ENCODE data around the gene FCHSD2.
"Not testable (repeated sequence)": the region's sequence is repeated elsewhere in the genome, so short reads cannot be mapped to it uniquely, and the experiment has no call there.

The FCHSD2 gene

DNA sequence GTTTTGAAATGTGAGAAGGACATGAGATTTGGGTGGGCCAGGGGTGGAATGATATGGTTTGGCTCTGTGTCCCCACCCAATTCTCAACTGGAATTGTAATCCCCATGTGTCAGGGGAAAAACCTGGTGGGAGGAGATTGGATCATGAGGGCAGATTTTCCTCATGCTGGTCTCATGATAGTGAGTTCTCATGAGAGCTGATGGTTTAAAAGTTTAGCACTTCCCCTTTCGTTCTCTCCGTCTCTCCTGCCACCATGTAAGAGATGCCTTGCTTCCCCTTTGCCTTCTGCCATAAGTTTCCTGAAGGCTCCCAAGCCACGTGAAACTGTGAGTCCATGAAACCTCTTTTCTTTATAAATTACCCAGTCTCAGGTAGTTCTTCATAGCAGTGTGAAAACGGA lies 113.5 kb downstream of the FCHSD2 start:
- H3K4me1 ChIP-seq (ENCODE audit: control insufficient read depth, low read depth, low read length): no peaks in the 10 kb centered on the region
- no peak overlapping the region for H3K27ac ChIP-seq (ENCODE audit: low read depth, low read length)
- H3K23ac ChIP-seq (ENCODE audit: low read length): no peak overlapping the region
- H3K18ac ChIP-seq (ENCODE audit: low read length): no peak overlapping the region
- no peaks in the 10 kb centered on the region for H3K27me3 ChIP-seq (ENCODE audit: insufficient read depth, low read length, poor library complexity)
- H3K9ac ChIP-seq (ENCODE audit: low read length): no peak overlapping the region
- no peak for DNase-seq
- H2AK5ac ChIP-seq (ENCODE audit: low read length): no peak overlapping the region
- H3K4me3 ChIP-seq (ENCODE audit: low read length): no peak overlapping the region
- H2BK120ac ChIP-seq (ENCODE audit: low read depth, low read length): no peak overlapping the region
- no peaks in the 10 kb centered on the region for H3K36me3 ChIP-seq (ENCODE audit: control insufficient read depth, insufficient read depth, low read length)
- H4K5ac ChIP-seq (ENCODE audit: low read length): no peak overlapping the region
- H2BK15ac ChIP-seq (replicated peaks; ENCODE audit: low read depth): no peak overlapping the region
- no peak overlapping the region for H2BK5ac ChIP-seq (ENCODE audit: low read length)
- no peaks in the 10 kb centered on the region for H3K79me2 ChIP-seq (ENCODE audit: control insufficient read depth, insufficient read depth, low read length)
- no peak overlapping the region for H4K8ac ChIP-seq (ENCODE audit: low read depth, low read length)
- no peak overlapping the region for H3K4ac ChIP-seq (ENCODE audit: low read depth, low read length)
- no peak overlapping the region for H3K4me2 ChIP-seq (ENCODE audit: low read length)
- no peak overlapping the region for H3K56ac ChIP-seq (ENCODE audit: low read length)
- no peaks in the 10 kb centered on the region for H3K79me1 ChIP-seq (ENCODE audit: low read length)
- no CpG with 5 or more reads among the region's 4 CpGs for WGBS (ENCODE audit: extremely low coverage, insufficient coverage, low lambda C conversion rate)

DNA sequence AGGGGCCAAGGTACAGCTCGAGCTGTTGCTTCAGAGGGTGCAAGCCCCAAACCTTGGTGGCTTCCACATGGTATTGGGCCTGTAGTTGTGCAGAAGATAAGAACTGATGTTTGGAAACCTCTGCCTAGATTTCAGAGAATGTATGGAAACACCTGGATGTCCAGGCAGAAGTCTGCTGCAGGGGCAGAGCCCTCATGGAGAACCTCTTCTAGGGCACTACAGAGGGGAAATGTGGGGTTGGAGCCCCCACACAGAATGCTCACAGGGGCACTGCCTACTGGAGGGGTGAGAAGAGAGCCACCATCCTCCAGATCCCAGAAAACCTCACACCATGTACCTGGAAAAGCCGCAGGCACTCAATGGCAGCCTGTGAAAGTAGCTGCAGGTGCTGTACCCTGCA lies 114.3 kb downstream of the FCHSD2 start:
- H3K4me2 ChIP-seq (ENCODE audit: low read length); H3K56ac ChIP-seq (ENCODE audit: low read length); H3K79me1 ChIP-seq (ENCODE audit: low read length); H3K23ac ChIP-seq (ENCODE audit: low read length); H3K4me3 ChIP-seq (ENCODE audit: low read length); H3K27ac ChIP-seq (ENCODE audit: low read depth, low read length); H3K27me3 ChIP-seq (ENCODE audit: insufficient read depth, low read length, poor library complexity); H4K5ac ChIP-seq (ENCODE audit: low read length); H3K4me1 ChIP-seq (ENCODE audit: control insufficient read depth, low read depth, low read length); H3K79me2 ChIP-seq (ENCODE audit: control insufficient read depth, insufficient read depth, low read length); H2BK15ac ChIP-seq (replicated peaks; ENCODE audit: low read depth); H3K9ac ChIP-seq (ENCODE audit: low read length); H4K8ac ChIP-seq (ENCODE audit: low read depth, low read length); H3K4ac ChIP-seq (ENCODE audit: low read depth, low read length); H2AK5ac ChIP-seq (ENCODE audit: low read length); H3K36me3 ChIP-seq (ENCODE audit: control insufficient read depth, insufficient read depth, low read length); H2BK120ac ChIP-seq (ENCODE audit: low read depth, low read length); H3K18ac ChIP-seq (ENCODE audit: low read length); H2BK5ac ChIP-seq (ENCODE audit: low read length); DNase-seq: not testable (repeated sequence)
- no CpG with 5 or more reads among the region's 2 CpGs for WGBS (ENCODE audit: extremely low coverage, insufficient coverage, low lambda C conversion rate)

DNA sequence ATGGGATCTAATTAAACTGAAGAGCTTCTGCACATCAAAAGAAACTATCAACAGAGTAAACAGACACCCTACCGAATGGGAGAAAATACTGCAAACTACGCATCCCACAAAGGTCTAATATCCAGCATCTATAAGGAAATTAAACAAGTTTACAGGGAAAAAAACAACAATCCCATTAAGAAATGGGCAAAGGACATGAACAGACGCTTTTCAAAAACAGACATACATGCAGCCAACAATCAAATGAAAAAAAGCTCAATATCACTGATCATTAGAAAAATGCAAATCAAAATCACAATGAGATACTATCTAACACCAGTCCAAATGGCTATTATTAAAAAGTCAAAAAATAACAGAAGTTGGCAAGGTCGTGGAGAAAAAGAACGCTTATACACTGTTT lies 117.5 kb downstream of the FCHSD2 start:
- Histone ChIP-seq H2BK120ac (ENCODE audit: low read depth, low read length) (no peak overlapping the region), H3K4ac (ENCODE audit: low read depth, low read length) (no peak overlapping the region), H3K23ac (ENCODE audit: low read length) (no peak overlapping the region), H3K79me2 (ENCODE audit: control insufficient read depth, insufficient read depth, low read length) (no peaks in the 10 kb centered on the region), H3K79me1 (ENCODE audit: low read length) (no peaks in the 10 kb centered on the region), H3K56ac (ENCODE audit: low read length) (no peak overlapping the region), H3K27ac (ENCODE audit: low read depth, low read length) (no peak overlapping the region), H2AK5ac (ENCODE audit: low read length) (no peak overlapping the region), H3K18ac (ENCODE audit: low read length) (no peak overlapping the region), H4K8ac (ENCODE audit: low read depth, low read length) (no peak overlapping the region), H3K27me3 (ENCODE audit: insufficient read depth, low read length, poor library complexity) (no peaks in the 10 kb centered on the region), H3K9ac (ENCODE audit: low read length) (no peak overlapping the region), H3K4me2 (ENCODE audit: low read length) (no peak overlapping the region), H3K4me3 (ENCODE audit: low read length) (no peak overlapping the region), H2BK5ac (ENCODE audit: low read length) (no peak overlapping the region), H4K5ac (ENCODE audit: low read length) (no peak overlapping the region), H3K4me1 (ENCODE audit: control insufficient read depth, low read depth, low read length) (no peaks in the 10 kb centered on the region), H3K36me3 (ENCODE audit: control insufficient read depth, insufficient read depth, low read length) (no peaks in the 10 kb centered on the region), H2BK15ac (replicated peaks; ENCODE audit: low read depth) (no peak overlapping the region)
- DNase-seq: no peak
- no CpG with 5 or more reads among the region's 5 CpGs for WGBS (ENCODE audit: extremely low coverage, insufficient coverage, low lambda C conversion rate)

DNA sequence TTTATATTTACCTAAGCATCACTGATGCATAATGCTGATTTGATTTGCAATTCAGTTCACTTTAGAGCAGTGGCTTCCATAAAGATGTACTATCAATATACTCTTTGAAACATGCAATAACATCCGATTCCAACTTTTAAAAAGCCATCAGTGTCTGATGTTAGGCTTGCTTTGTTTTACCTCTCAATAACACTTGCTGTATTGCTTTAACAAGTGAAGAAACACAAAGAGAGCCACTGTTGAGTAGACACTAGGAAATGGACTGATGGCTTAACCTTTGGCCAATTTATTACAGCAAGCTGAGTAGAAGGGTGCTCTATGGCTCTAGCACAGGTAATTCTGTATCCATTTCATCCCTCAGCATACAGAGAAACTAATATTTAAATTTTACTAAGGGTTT lies 122.1 kb downstream of the FCHSD2 start:
- H3K4me3 ChIP-seq (ENCODE audit: low read length): no peak overlapping the region
- H3K27ac ChIP-seq (ENCODE audit: low read depth, low read length): no peak overlapping the region
- H3K4me2 ChIP-seq (ENCODE audit: low read length): no peak overlapping the region
- no CpG with 5 or more reads among the region's 1 CpG for WGBS (ENCODE audit: extremely low coverage, insufficient coverage, low lambda C conversion rate)
- no peak overlapping the region for H2BK15ac ChIP-seq (replicated peaks; ENCODE audit: low read depth)
- H3K79me1 ChIP-seq (ENCODE audit: low read length): no peaks in the 10 kb centered on the region
- no peak overlapping the region for H4K5ac ChIP-seq (ENCODE audit: low read length)
- H3K36me3 ChIP-seq (ENCODE audit: control insufficient read depth, insufficient read depth, low read length): no peaks in the 10 kb centered on the region
- H3K56ac ChIP-seq (ENCODE audit: low read length): no peak overlapping the region
- H3K79me2 ChIP-seq (ENCODE audit: control insufficient read depth, insufficient read depth, low read length): no peaks in the 10 kb centered on the region
- no peaks in the 10 kb centered on the region for H3K27me3 ChIP-seq (ENCODE audit: insufficient read depth, low read length, poor library complexity)
- H3K18ac ChIP-seq (ENCODE audit: low read length): no peak overlapping the region
- no peak overlapping the region for H4K8ac ChIP-seq (ENCODE audit: low read depth, low read length)
- no peak overlapping the region for H2BK120ac ChIP-seq (ENCODE audit: low read depth, low read length)
- H3K23ac ChIP-seq (ENCODE audit: low read length): no peak overlapping the region
- H2AK5ac ChIP-seq (ENCODE audit: low read length): no peak overlapping the region
- H3K4ac ChIP-seq (ENCODE audit: low read depth, low read length): no peak overlapping the region
- H3K9ac ChIP-seq (ENCODE audit: low read length): no peak overlapping the region
- no peak overlapping the region for H2BK5ac ChIP-seq (ENCODE audit: low read length)
- no peak for DNase-seq
- no peaks in the 10 kb centered on the region for H3K4me1 ChIP-seq (ENCODE audit: control insufficient read depth, low read depth, low read length)

DNA sequence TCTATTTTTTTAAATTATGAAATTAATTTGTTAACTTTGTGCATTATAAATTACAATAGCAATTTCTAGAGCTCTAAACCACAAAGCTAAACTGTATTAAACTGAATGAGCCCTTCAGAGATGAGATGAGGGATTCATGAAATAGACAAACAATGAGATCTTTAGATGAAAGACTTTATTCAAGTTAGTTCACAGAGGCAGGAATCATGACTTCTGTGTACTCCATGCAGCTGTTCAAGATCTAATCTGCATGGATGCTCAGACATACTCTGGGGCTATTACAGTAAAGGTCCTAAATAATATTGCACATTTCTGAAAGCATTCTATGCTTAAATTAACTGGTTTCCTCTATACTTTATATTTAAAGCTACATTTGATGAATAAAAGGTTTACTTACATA lies 122.7 kb downstream of the FCHSD2 start:
- H3K4ac ChIP-seq (ENCODE audit: low read depth, low read length): no peak overlapping the region
- no peak overlapping the region for H3K56ac ChIP-seq (ENCODE audit: low read length)
- no peak overlapping the region for H3K27ac ChIP-seq (ENCODE audit: low read depth, low read length)
- no peak overlapping the region for H4K8ac ChIP-seq (ENCODE audit: low read depth, low read length)
- no peak overlapping the region for H2AK5ac ChIP-seq (ENCODE audit: low read length)
- H2BK15ac ChIP-seq (replicated peaks; ENCODE audit: low read depth): no peak overlapping the region
- H3K79me2 ChIP-seq (ENCODE audit: control insufficient read depth, insufficient read depth, low read length): no peaks in the 10 kb centered on the region
- H3K18ac ChIP-seq (ENCODE audit: low read length): no peak overlapping the region
- no peaks in the 10 kb centered on the region for H3K36me3 ChIP-seq (ENCODE audit: control insufficient read depth, insufficient read depth, low read length)
- no peak overlapping the region for H4K5ac ChIP-seq (ENCODE audit: low read length)
- H3K27me3 ChIP-seq (ENCODE audit: insufficient read depth, low read length, poor library complexity): no peaks in the 10 kb centered on the region
- no peak overlapping the region for H2BK5ac ChIP-seq (ENCODE audit: low read length)
- H3K4me2 ChIP-seq (ENCODE audit: low read length): no peak overlapping the region
- no peak overlapping the region for H3K9ac ChIP-seq (ENCODE audit: low read length)
- no peaks in the 10 kb centered on the region for H3K79me1 ChIP-seq (ENCODE audit: low read length)
- H3K23ac ChIP-seq (ENCODE audit: low read length): no peak overlapping the region
- no peak overlapping the region for H3K4me3 ChIP-seq (ENCODE audit: low read length)
- H2BK120ac ChIP-seq (ENCODE audit: low read depth, low read length): no peak overlapping the region
- H3K4me1 ChIP-seq (ENCODE audit: control insufficient read depth, low read depth, low read length): no peaks in the 10 kb centered on the region
- DNase-seq: no peak

DNA sequence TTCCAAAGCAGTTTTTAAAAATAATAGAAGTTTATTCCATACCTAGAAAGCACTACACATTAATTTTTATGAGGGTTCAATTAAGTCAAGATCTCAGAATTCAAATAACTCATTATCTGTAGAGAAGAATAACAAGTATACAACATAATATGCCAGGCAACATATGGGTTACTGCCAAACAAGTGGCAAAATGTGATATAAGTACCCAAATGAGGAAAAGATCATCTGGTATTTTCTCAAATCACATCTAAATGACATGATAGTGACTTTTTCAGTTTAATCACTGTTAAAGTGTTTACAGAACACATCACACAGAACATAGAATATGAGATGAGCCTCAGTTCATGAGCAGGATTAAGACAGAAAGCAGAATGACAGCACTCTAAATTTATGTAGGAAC lies 123.3 kb downstream of the FCHSD2 start:
- no peak overlapping the region for H4K8ac ChIP-seq (ENCODE audit: low read depth, low read length)
- DNase-seq: no peak
- no peaks in the 10 kb centered on the region for H3K79me1 ChIP-seq (ENCODE audit: low read length)
- H3K4me1 ChIP-seq (ENCODE audit: control insufficient read depth, low read depth, low read length): no peaks in the 10 kb centered on the region
- no peak overlapping the region for H3K56ac ChIP-seq (ENCODE audit: low read length)
- H3K27me3 ChIP-seq (ENCODE audit: insufficient read depth, low read length, poor library complexity): no peaks in the 10 kb centered on the region
- no peak overlapping the region for H2BK15ac ChIP-seq (replicated peaks; ENCODE audit: low read depth)
- H3K18ac ChIP-seq (ENCODE audit: low read length): no peak overlapping the region
- H3K23ac ChIP-seq (ENCODE audit: low read length): no peak overlapping the region
- no peak overlapping the region for H2BK5ac ChIP-seq (ENCODE audit: low read length)
- no peaks in the 10 kb centered on the region for H3K79me2 ChIP-seq (ENCODE audit: control insufficient read depth, insufficient read depth, low read length)
- no peak overlapping the region for H3K4ac ChIP-seq (ENCODE audit: low read depth, low read length)
- H3K4me2 ChIP-seq (ENCODE audit: low read length): no peak overlapping the region
- H4K5ac ChIP-seq (ENCODE audit: low read length): no peak overlapping the region
- H3K27ac ChIP-seq (ENCODE audit: low read depth, low read length): no peak overlapping the region
- H3K9ac ChIP-seq (ENCODE audit: low read length): no peak overlapping the region
- H3K4me3 ChIP-seq (ENCODE audit: low read length): no peak overlapping the region
- H2BK120ac ChIP-seq (ENCODE audit: low read depth, low read length): no peak overlapping the region
- H3K36me3 ChIP-seq (ENCODE audit: control insufficient read depth, insufficient read depth, low read length): no peaks in the 10 kb centered on the region
- no peak overlapping the region for H2AK5ac ChIP-seq (ENCODE audit: low read length)

Measured in mesendoderm (in vitro differentiated cells).